ENCODE results near the gene DHRSX. TPM values are rescaled to one million over a fixed set of nuclear protein-coding genes. Genes with fewer than 3 reads are reported as not detected.
"Not testable (repeated sequence)": the region's sequence is repeated elsewhere in the genome, so short reads cannot be mapped to it uniquely, and the experiment has no call there.

Gene DHRSX
- total and polyA plus RNA-seq, 2 of the 8 experiments (the other 6 are each of a cell fraction or from before 2014, with no cell fraction given): 35.1 to 43.4 TPM

GRCh38 chrX:2350036-2350435, 150.7 kb downstream of the DHRSX start:
- H2BK15ac ChIP-seq (ENCODE audit: low read length); H4K5ac ChIP-seq (ENCODE audit: insufficient read length, low read depth, low read length); H2BK120ac ChIP-seq (replicated peaks; ENCODE audit: low read depth, low read length); H3K79me2 ChIP-seq (ENCODE audit: control insufficient read depth in 1 of 2, insufficient read depth in 2 of 2, low read length in 2 of 2); H3K14ac ChIP-seq (ENCODE audit: insufficient read length); H3K18ac ChIP-seq (ENCODE audit: extremely low read depth, low read length); H3K4me2 ChIP-seq (ENCODE audit: insufficient read depth in 1 of 2, low read depth in 2 of 2, low read length in 2 of 2); H3K9me3 ChIP-seq (ENCODE audit: insufficient read depth in 2 of 2, low read depth in 1 of 2, low read length in 1 of 2); H3K36me3 ChIP-seq (ENCODE audit: control insufficient read depth in 2 of 4, insufficient read depth in 4 of 4, low read length in 3 of 4); DNase-seq (ENCODE audit: low read depth in 1 of 2, low spot score in 2 of 2); H3K4ac ChIP-seq (replicated peaks; ENCODE audit: insufficient read length, low read depth, low read length); H3K79me1 ChIP-seq (ENCODE audit: low read depth, low read length); FAIRE-seq; H2AK5ac ChIP-seq (ENCODE audit: low read depth, low read length); H3K4me1 ChIP-seq (replicated peaks in 1 of 4; ENCODE audit: control insufficient read depth in 3 of 4, insufficient read depth in 4 of 4, low read length in 3 of 4); H3K9ac ChIP-seq (replicated peaks in 1 of 4; ENCODE audit: extremely low read depth in 1 of 4, low read depth in 3 of 4, low read length in 3 of 4); H4K8ac ChIP-seq (ENCODE audit: extremely low read depth, insufficient read depth, low read length); CTCF ChIA-PET (ENCODE audit: partially characterized antibody); H4K91ac ChIP-seq (replicated peaks; ENCODE audit: insufficient read length, low read length); H2BK20ac ChIP-seq (ENCODE audit: low read length); POLR2A ChIA-PET (ENCODE audit: partially characterized antibody); H3K27me3 ChIP-seq (replicated peaks in 1 of 4; ENCODE audit: control insufficient read depth in 3 of 4, extremely low read depth in 1 of 4, insufficient read depth in 3 of 4, low read length in 3 of 4); H2BK5ac ChIP-seq (ENCODE audit: low read depth, low read length); H4K20me1 ChIP-seq (replicated peaks in 1 of 2; ENCODE audit: control insufficient read depth in 1 of 2, insufficient read depth in 2 of 2, low read length in 2 of 2); H3K23me2 ChIP-seq (ENCODE audit: low read depth, low read length); H3K56ac ChIP-seq (replicated peaks; ENCODE audit: insufficient read length, low read depth, low read length); H2AFZ ChIP-seq (ENCODE audit: low read length); H3K4me3 ChIP-seq (ENCODE audit: extremely low read depth in 1 of 4, insufficient read depth in 2 of 4, low read depth in 3 of 4, low read length in 4 of 4); H3K23ac ChIP-seq (ENCODE audit: insufficient read length); H2BK12ac ChIP-seq (ENCODE audit: low read depth, low read length); H3K27ac ChIP-seq (ENCODE audit: low read depth, low read length): not testable (repeated sequence)
- 87% methylated on average over 9 of the region's 9 CpGs; no CpG with 5 or more reads in 1 of the 2 experiments for WGBS, 2 experiments (ENCODE audit: extremely low coverage in 1 of 2, insufficient coverage in 1 of 2, insufficient read length in 1 of 2, insufficient replicate concordance in 2 of 2, low coverage in 1 of 2, low lambda C conversion rate in 2 of 2, missing lambda C conversion rate in 1 of 2)
